Body of pancreas (tissue), 4 donors: Measurements from ENCODE around the gene ELAVL1.

Experiments used
- CTCF ChIP-seq, 7 experiments: fragments of 450-650 bp in 4 of 7; fragments of 200-600 bp in 3 of 7; sonication (generic) in 3 of 7; IDR thresholded peaks; one replicate each; pipeline ENCODE4 v1.5.1; 2016 to 2019; ENCODE audit warnings: antibody characterized with exemption in 7 of 7
- POLR2A ChIP-seq, 3 donors: fragments of 450-650 bp; IDR thresholded peaks; one replicate each; pipeline ENCODE4 v1.6.1; 2016; ENCODE audit warnings: antibody characterized with exemption in 3 of 3, mild to moderate bottlenecking in 2 of 3

- no peak for TF ChIP-seq CTCF (IDR thresholded peaks at IDR 0.05)
- TF ChIP-seq POLR2A (IDR thresholded peaks at IDR 0.05): no peak
Measured at GRCh38 chr19:7924241-7924640, 81.2 kb downstream of the ELAVL1 start.
